ENCODE data around the gene RNF115. TPM values are rescaled to one million over a fixed set of nuclear protein-coding genes. Genes with fewer than 3 reads are reported as not detected.

RNF115 gene
- total RNA-seq, 2 donors from 2014 or later, result 17.7 to 19.3 TPM

DNA sequence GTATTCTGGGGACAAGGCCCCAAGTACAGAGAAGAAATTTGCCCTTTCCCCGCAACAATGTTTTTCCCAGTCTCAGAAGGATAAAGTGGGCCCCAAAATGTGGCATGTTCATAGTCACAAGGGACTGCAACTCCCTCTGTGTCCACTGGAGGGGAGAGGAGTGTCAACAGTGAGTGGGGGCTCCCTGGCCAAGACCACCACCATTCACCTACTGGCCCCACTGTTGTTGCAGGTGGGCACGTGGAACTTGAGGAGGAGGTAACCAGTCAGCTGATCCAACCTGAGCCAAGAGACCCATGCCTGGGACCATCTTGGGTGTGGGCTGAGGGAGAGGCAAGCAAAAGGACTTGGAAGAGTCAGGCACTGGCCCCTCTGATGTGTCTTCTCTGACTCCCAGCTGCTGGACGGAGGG, 22.3 kb upstream of the RNF115 start:
- H3K27me3 Mint-ChIP-seq (ENCODE audit: insufficient read depth), result no peaks in the 10 kb centered on the region
- H3K4me1 Mint-ChIP-seq, result no peaks in the 10 kb centered on the region
- H3K36me3 Mint-ChIP-seq (ENCODE audit: low read depth), result peaks cover 41% of the 10 kb centered on the region
- DNase-seq, result peak; percentile 82
- no peak overlapping the region for H3K9ac ChIP-seq (ENCODE audit: extremely low read depth, low read length, poor library complexity, severe bottlenecking)
- H3K4me1 ChIP-seq (ENCODE audit: control insufficient read depth, insufficient read depth, low read length), result peaks cover 4% of the 10 kb centered on the region
- no peak overlapping the region for H3K27ac ChIP-seq (ENCODE audit: low read depth, low read length)
- no peak overlapping the region for H3K4me3 Mint-ChIP-seq
- no peaks in the 10 kb centered on the region for H3K9me3 ChIP-seq (ENCODE audit: control insufficient read depth, low read length)
- no peaks in the 10 kb centered on the region for H3K9me3 Mint-ChIP-seq
- 92 to 93% methylated on average over 2 to 3 of the region's 3 CpGs for WGBS, 2 experiments (ENCODE audit: insufficient coverage in 1 of 2, insufficient read length in 1 of 2)
- H3K27me3 ChIP-seq (ENCODE audit: control insufficient read depth, insufficient read depth, low read length, poor library complexity, severe bottlenecking), result no peaks in the 10 kb centered on the region
- TF ChIP-seq, protein P1, sequence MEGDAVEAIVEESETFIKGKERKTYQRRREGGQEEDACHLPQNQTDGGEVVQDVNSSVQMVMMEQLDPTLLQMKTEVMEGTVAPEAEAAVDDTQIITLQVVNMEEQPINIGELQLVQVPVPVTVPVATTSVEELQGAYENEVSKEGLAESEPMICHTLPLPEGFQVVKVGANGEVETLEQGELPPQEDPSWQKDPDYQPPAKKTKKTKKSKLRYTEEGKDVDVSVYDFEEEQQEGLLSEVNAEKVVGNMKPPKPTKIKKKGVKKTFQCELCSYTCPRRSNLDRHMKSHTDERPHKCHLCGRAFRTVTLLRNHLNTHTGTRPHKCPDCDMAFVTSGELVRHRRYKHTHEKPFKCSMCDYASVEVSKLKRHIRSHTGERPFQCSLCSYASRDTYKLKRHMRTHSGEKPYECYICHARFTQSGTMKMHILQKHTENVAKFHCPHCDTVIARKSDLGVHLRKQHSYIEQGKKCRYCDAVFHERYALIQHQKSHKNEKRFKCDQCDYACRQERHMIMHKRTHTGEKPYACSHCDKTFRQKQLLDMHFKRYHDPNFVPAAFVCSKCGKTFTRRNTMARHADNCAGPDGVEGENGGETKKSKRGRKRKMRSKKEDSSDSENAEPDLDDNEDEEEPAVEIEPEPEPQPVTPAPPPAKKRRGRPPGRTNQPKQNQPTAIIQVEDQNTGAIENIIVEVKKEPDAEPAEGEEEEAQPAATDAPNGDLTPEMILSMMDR (conservative IDR thresholded peaks at IDR 0.05), result peak; percentile 77
- peak overlapping the region; percentile 72 for H3K4me3 ChIP-seq (ENCODE audit: low read length)
- peaks cover 55% of the 10 kb centered on the region for H3K36me3 ChIP-seq (ENCODE audit: control insufficient read depth, insufficient read depth, low read length)
- peak overlapping the region; percentile 41 for H3K27ac Mint-ChIP-seq

DNA sequence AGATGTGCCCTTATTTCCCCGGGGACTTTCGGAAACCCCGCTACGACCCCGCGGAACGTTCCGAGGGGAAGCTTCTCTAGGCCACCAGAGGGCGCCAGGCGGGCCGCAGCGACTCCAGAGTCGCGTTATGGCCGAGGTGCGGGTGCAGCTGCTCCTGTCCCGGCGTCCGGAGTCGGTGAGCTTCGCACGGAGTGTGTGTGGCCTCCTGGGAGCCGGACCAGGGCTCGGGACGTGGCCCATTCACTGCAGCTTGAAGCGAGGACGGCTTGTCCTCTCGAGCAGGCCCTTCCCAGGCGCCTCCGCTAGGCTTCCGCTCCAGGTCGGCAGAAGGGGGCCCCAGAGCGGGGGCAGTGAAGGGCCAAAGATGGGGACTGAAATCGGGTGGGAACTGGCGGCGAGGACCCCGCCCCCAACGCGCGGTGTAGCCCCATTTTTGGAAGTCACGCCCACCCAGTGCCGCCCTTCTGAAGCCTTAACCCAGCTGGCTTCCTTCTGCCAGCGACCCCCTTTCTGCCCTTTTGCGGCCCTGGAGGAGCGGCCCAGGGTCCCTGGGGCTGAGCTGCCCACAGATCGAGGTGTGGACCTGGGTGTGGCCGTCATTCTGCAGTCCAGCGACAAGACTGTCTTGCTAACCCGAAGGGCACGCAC, 21.7 kb upstream of the RNF115 start, which contains the start of gene NUDT17:
Gene NUDT17 (plus strand): TSS at position 117 of the 648 bp plus-strand sequence. CDS start 11 bp downstream, at position 128.
- no peaks in the 10 kb centered on the region for H3K27me3 ChIP-seq (ENCODE audit: control insufficient read depth, insufficient read depth, low read length, poor library complexity, severe bottlenecking)
- Mint-ChIP-seq H3K9me3 (no peaks in the 10 kb centered on the region), H3K36me3 (ENCODE audit: low read depth) (peaks cover 41% of the 10 kb centered on the region), H3K27me3 (ENCODE audit: insufficient read depth) (no peaks in the 10 kb centered on the region), H3K27ac (peak within 1 kb of the TSS; percentile 41), H3K4me1 (no peaks in the 10 kb centered on the region), H3K4me3 (no peak within 1 kb of the TSS)
- no peaks in the 10 kb centered on the region for H3K9me3 ChIP-seq (ENCODE audit: control insufficient read depth, low read length)
- DNase-seq, result peak; percentile 94
- 4 to 6% methylated on average over 23 to 50 of the region's 50 CpGs for WGBS, 2 experiments (ENCODE audit: insufficient coverage in 1 of 2, insufficient read length in 1 of 2)
- no peak within 1 kb of the TSS for H3K27ac ChIP-seq (ENCODE audit: low read depth, low read length)
- H3K9ac ChIP-seq (ENCODE audit: extremely low read depth, low read length, poor library complexity, severe bottlenecking), result peak within 1 kb of the TSS; percentile 43
- H3K36me3 ChIP-seq (ENCODE audit: control insufficient read depth, insufficient read depth, low read length), result peaks cover 56% of the 10 kb centered on the region
- H3K4me1 ChIP-seq (ENCODE audit: control insufficient read depth, insufficient read depth, low read length), result peaks cover 4% of the 10 kb centered on the region
- TF ChIP-seq, protein P1 (conservative IDR thresholded peaks at IDR 0.05), result peak; percentile 99
- H3K4me3 ChIP-seq (ENCODE audit: low read length), result peak within 1 kb of the TSS; percentile 72

DNA sequence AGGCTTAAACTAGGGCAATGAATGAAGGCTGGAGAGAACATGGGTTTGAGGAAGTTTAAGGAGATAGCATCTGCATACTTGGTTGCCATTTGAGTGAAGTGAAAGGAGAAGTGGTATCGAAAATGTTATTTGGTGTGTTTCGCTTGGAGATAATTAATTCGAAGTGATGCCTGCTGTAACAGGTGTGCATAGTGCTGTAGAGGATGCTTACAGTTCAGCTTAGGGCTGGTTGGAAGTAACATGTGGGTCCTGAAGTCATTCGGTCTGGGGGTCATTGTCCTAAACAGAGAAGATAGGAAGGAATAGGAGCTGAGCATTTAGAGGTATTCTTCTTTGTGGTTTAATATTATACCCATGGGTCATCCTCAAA, 21.2 kb upstream of the RNF115 start:
- H3K9ac ChIP-seq (ENCODE audit: extremely low read depth, low read length, poor library complexity, severe bottlenecking), result no peak overlapping the region
- peak overlapping the region; percentile 72 for H3K4me3 ChIP-seq (ENCODE audit: low read length)
- Mint-ChIP-seq H3K27me3 (ENCODE audit: insufficient read depth) (no peaks in the 10 kb centered on the region), H3K27ac (no peak overlapping the region), H3K9me3 (no peaks in the 10 kb centered on the region), H3K4me1 (no peaks in the 10 kb centered on the region), H3K36me3 (ENCODE audit: low read depth) (peaks cover 38% of the 10 kb centered on the region), H3K4me3 (no peak overlapping the region)
- TF ChIP-seq, protein P1 (conservative IDR thresholded peaks at IDR 0.05), result no peak
- no peaks in the 10 kb centered on the region for H3K27me3 ChIP-seq (ENCODE audit: control insufficient read depth, insufficient read depth, low read length, poor library complexity, severe bottlenecking)
- no peak overlapping the region for H3K27ac ChIP-seq (ENCODE audit: low read depth, low read length)
- WGBS, 2 experiments (ENCODE audit: insufficient coverage in 1 of 2, insufficient read length in 1 of 2), result 28 to 43% methylated on average over 4 of the region's 4 CpGs
- no peak for DNase-seq
- peaks cover 4% of the 10 kb centered on the region for H3K4me1 ChIP-seq (ENCODE audit: control insufficient read depth, insufficient read depth, low read length)
- peaks cover 56% of the 10 kb centered on the region for H3K36me3 ChIP-seq (ENCODE audit: control insufficient read depth, insufficient read depth, low read length)
- H3K9me3 ChIP-seq (ENCODE audit: control insufficient read depth, low read length), result no peaks in the 10 kb centered on the region
